GM19240 (cell line): ENCODE measurements around the gene THRB.
"Not testable (repeated sequence)": the region's sequence is repeated elsewhere in the genome, so short reads cannot be mapped to it uniquely, and the experiment has no call there.

Experiments used
- DNase-seq: peaks from one replicate; pipeline ENCODE4 v3.0.0; 2011; ENCODE audit warnings: low spot score; ENCODE audit not compliant: insufficient read length

THRB gene

GRCh38 chr3:24450160-24450907 is 44.3 kb downstream of the THRB start:
- no peak for DNase-seq

DNA sequence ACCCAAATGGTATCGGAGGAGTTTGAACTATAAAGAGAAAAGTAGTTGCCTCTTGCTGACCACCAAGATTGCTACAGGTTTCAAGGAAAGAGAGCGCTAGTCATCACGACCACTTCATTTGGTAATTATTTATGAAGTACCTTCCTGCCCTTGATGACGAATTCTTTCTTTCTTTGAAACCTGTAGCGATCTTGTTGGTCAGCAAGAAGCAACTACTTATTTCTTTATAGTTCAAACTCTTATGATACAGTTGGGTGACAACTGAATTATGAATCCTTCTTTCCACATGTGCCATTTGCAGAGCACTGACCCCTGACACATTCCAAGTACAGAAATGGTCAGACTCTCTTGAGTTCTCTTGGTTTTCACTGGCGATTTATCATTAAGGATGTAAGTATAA is 46.8 kb downstream of the THRB start:
- DNase-seq: no peak

DNA sequence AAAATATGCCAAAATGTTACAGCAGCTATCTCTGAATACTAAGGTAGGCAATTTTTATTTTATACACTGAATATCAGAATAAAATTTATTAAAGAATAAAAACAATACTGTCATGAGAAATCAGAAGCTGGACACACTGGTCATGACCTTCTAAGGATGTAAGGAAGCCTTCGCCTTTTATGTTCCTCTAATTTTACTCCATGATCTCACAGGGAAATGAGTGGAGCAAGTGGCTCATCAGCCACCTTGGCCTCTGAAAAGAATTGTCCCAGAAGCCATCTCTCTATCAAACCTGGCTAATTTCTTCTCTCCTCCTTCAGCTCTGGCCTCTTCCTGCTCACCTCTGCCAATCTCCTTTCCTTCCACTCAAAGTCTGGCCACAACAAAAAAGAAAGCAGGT is 48.6 kb downstream of the THRB start:
- DNase-seq: no peak

DNA sequence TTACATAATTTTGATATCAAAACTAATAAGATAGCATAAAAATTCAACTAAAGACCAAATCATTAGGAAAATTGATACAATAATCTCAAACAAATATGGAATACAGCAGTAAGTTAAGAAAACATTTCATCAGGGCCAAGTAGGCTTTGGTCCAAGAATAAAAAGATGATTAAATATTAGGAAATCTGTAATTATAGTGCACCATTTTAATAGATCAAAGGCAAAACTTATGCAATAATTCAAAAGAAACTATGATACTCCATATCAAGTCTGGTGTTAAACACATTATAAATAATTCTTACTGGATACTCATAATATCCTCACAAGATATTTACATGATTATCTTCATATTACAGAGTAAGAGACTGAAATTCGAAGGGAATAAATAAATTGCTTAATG is 51.2 kb downstream of the THRB start:
- DNase-seq: no peak

DNA sequence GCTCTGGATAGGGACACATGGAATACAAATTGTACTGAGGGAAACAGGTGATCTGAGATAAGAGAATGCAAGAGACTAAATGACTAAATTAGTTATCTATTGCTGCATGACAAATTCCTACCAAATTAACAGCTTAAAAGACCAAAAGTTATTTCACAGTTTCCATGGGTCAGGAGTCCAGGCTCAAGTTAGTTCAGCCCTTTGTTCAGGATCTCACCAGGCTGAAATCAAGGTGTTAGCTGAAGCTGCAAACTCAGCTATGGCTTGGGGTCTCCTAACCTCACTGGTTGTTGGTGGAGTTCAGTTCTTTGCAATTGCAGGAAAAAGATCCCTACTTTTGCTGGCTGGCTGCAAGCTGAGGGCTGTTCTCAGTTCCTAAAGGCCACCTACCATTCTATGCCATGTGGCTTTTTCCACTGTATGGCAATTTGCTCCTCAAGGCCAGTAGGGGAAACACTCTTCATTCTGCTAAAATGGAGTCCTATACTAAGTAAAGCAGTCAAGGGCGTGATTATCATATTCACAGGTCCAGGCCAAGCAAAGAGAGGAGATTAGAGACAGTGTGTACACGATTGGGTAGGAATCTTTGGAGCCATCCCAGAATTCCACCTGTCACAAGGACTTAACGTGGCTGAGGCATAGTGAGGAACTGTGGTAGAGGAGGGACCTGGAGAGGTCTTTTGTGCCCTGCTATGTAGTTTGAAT is 53.7 kb downstream of the THRB start:
- no peak for DNase-seq

GRCh38 chr3:24439021-24439420 is 55.6 kb downstream of the THRB start:
- no peak for DNase-seq

DNA sequence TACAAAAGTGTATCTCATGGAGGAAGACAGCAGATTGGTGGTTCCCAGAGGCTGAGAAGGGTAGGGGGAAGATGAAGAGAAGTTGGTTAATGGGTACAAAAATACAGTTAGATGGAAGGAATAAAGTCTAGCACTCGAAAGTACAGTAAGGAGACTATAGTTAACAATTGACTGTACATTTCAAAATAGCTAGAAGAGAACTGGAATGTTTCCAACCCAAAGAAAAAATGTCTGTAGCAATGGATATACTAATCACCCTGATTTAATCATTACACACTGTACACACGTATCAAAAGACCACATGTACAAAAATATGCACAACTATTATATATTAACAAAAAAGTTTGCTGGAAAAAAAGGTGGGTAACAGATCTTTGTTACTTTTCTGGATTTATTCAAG is 57.3 kb downstream of the THRB start:
- no peak for DNase-seq

- no peak for DNase-seq
These were observed 59.1 kb downstream of the THRB start for GRCh38 chr3:24435584-24435983.

GRCh38 chr3:24434651-24435050 is 60.0 kb downstream of the THRB start:
- DNase-seq: no peak

- DNase-seq: no peak
These were observed 60.6 kb downstream of the THRB start for GRCh38 chr3:24433838-24434591.

- DNase-seq: no peak
These were observed 61.7 kb downstream of the THRB start for GRCh38 chr3:24432989-24433388.

- DNase-seq: no peak
These were observed 66.2 kb downstream of the THRB start for GRCh38 chr3:24428481-24428880.

- no peak for DNase-seq
These were observed 67.8 kb downstream of the THRB start for GRCh38 chr3:24426896-24427295.

DNA sequence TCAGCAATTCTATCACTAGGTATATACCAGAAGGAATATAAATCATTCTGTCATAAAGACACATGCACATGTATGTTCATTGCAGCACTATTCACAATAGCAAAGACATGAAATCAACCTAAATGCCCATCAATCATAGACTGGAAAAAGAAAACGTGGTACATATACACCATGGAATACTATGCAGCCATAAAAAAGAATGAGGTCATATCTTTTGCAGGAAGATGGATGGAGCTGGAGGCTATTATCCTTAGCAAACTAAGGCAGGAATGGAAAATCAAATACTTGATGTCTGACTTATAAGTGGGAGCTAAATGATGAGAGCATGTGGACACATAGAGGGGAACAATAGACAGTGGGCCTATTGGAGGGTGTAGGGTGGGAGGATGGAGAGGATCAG is 73.8 kb downstream of the THRB start:
- DNase-seq: not testable (repeated sequence)

DNA sequence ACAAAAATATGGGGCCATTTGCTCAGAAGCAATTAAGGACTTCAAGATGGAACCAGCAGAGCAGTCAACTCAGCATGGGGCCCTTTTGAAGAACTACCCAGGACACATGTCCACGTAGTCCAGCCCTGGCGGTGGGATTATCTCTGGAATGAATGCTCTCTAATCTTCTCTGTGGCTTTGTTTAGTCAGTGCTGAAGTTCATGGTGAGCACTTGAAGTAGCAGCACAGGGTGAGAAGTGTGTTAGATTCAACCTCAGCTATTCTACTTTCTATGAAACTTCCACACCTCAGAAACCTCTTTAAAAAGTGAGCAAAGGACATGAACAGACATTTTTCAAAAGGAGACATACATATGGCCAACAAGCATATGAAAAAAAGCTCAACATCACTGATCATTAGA is 74.4 kb downstream of the THRB start:
- DNase-seq: no peak

DNA sequence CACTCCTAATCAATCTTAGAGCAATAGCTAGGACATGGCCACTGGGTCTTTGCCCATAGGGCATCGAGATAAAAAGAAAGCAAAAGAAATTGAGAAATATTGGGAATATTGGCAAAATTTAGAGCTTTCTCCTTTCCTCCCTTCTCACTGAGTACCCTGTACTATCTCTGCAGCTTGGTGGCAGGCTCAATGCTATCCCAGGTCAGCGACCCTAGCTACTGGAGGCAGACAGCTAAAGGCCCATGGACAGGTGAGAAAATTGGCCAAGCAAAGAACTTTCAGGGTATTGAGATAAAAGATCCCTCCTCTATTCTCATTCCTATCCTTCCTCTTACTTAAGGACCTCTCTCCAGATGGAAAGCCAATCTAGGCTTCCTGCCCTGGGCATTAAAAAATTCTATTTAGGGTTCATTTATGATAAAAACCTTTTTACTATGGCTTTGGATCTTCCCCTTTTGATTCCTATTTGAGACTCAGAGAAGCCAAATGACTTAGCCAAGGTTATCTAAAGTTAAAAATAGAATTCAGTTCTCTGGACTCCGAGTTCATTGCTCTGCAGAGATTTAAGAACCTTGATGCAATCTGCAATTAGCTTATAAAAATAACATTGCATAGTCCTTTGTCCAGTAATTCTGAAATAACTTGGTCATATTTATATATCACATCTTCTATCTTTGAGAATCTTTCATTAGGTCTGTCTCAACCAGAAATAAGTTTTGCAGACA is 75.4 kb downstream of the THRB start:
- DNase-seq: no peak

GRCh38 chr3:24417730-24418129 is 76.9 kb downstream of the THRB start:
- no peak for DNase-seq

GRCh38 chr3:24416224-24416623 is 78.4 kb downstream of the THRB start:
- no peak for DNase-seq

- no peak for DNase-seq
These were observed 78.8 kb downstream of the THRB start for GRCh38 chr3:24415824-24416223.

GRCh38 chr3:24413662-24414061 is 81.0 kb downstream of the THRB start:
- DNase-seq: not testable (repeated sequence)

DNA sequence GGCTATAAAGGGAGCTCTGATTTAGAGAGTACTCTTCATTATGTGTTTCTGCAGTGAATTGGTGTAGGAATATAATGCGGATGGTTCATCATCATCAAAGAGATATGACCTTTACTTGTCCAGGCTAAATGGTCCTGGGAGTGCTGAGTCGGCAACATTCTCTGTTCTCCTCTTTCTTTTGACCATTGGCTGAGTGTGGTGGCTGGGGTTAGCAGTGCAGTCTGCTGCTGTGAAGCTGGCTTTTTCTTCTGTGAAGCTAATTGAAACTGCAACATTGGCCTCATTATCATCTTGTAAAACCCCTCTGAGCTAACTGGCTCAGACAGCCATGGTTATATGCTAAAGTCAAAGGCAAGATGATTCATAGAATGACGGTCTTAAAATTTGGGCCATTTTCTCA is 83.8 kb downstream of the THRB start:
- no peak for DNase-seq
